Thymus (tissue), 11 donors: Measurements from ENCODE around the gene LMAN2. TPM values are rescaled to one million over a fixed set of nuclear protein-coding genes. Genes with fewer than 3 reads are reported as not detected.
"Not testable (repeated sequence)": the region's sequence is repeated elsewhere in the genome, so short reads cannot be mapped to it uniquely, and the experiment has no call there.

Experiments used
- DNase-seq, 9 donors: peaks; one replicate each; pipeline ENCODE4 v3.0.0-alpha.2; 2013; ENCODE audit warnings: low spot score in 9 of 9, low read depth in 6 of 9, missing footprints in 1 of 9
- H3K27ac ChIP-seq, 2 donors: one replicate each; pipeline ENCODE4 v1.5.1; 2013; ENCODE audit warnings: control low read depth in 1 of 2, low read depth in 1 of 2, low read length in 1 of 2, mild to moderate bottlenecking in 1 of 2, moderate library complexity in 1 of 2
- H3K27me3 ChIP-seq, 2 donors: one replicate each; pipeline ENCODE4 v1.5.1; 2013; ENCODE audit warnings: low read length in 1 of 2; ENCODE audit not compliant: control insufficient read depth in 2 of 2, insufficient read depth in 1 of 2
- H3K36me3 ChIP-seq, 2 donors: one replicate each; pipeline ENCODE4 v1.5.1; 2013; ENCODE audit warnings: low read length in 1 of 2, mild to moderate bottlenecking in 1 of 2, moderate library complexity in 1 of 2; ENCODE audit not compliant: control insufficient read depth in 2 of 2, insufficient read depth in 2 of 2
- H3K4me1 ChIP-seq, 2 donors: one replicate each; pipeline ENCODE4 v1.5.1; 2013; ENCODE audit warnings: low read length in 2 of 2; ENCODE audit not compliant: control insufficient read depth in 2 of 2, insufficient read depth in 2 of 2
- H3K4me3 ChIP-seq, 2 donors: one replicate each; pipeline ENCODE4 v1.5.1; 2013; ENCODE audit warnings: low read length in 2 of 2, control low read depth in 1 of 2, mild to moderate bottlenecking in 1 of 2
- H3K9me3 ChIP-seq, 2 donors: one replicate each; pipeline ENCODE4 v1.5.1; 2013; ENCODE audit warnings: low read length in 1 of 2, mild to moderate bottlenecking in 1 of 2; ENCODE audit not compliant: control insufficient read depth in 2 of 2, insufficient read depth in 1 of 2
- WGBS: extraction: QIAGEN DNeasy Blood & Tissue Kit; methylation state at CpG from one replicate; pipeline ENCODE4 v1.1.7; 2013; 5-methylcytosine and 5-hydroxymethylcytosine counted together
- polyA plus RNA-seq: library from polyadenylated mRNA; stranded (reverse); fragments of 200-250 nt; gene quantifications from one replicate; pipeline ENCODE4 v1.2.3, GENCODE V29; 2013
- total RNA-seq: library from RNA; stranded (reverse); fragments of 120-200 nt; gene quantifications from one replicate; pipeline ENCODE4 v1.2.4, GENCODE V29; 2013
- donor health status: healthy.

LMAN2 gene
- total and polyA plus RNA-seq, 2 donors, result 95.3 to 117 TPM

GRCh38 chr5:177383181-177383580 is 31.7 kb upstream of the LMAN2 start:
- Histone ChIP-seq H3K36me3 (no peaks in the 10 kb centered on the region), H3K4me1 (peaks cover 2 to 13% of the 10 kb centered on the region in 2 donors)

GRCh38 chr5:177382423-177383029 is 31.1 kb upstream of the LMAN2 start:
- H3K9me3 ChIP-seq, result peaks cover 0 to 6% of the 10 kb centered on the region in 2 donors
- H3K27me3 ChIP-seq, result peaks cover 0 to 5% of the 10 kb centered on the region in 2 donors
- peaks cover 2 to 13% of the 10 kb centered on the region in 2 donors for H3K4me1 ChIP-seq
- no peak overlapping the region for H3K27ac ChIP-seq
- H3K36me3 ChIP-seq, result no peaks in the 10 kb centered on the region
- no peak overlapping the region for H3K4me3 ChIP-seq
- peak in 3 of 9 donors; percentile 47 to 76 (median 67) for DNase-seq
- 33% methylated on average over 11 of the region's 11 CpGs for WGBS

More at GRCh38 chr5:177383181-177383580, 31.7 kb upstream of the LMAN2 start:
- 97% methylated on average over 9 of the region's 9 CpGs for WGBS
- no peak overlapping the region for H3K27ac ChIP-seq
- peaks cover 0 to 5% of the 10 kb centered on the region in 2 donors for H3K27me3 ChIP-seq
- DNase-seq, result no peak
- peaks cover 0 to 6% of the 10 kb centered on the region in 2 donors for H3K9me3 ChIP-seq
- H3K4me3 ChIP-seq, result no peak overlapping the region

- Histone ChIP-seq H3K9me3 (peaks cover 0 to 6% of the 10 kb centered on the region in 2 donors), H3K27me3 (peaks cover 0 to 3% of the 10 kb centered on the region in 2 donors), H3K4me1 (peaks cover 2 to 13% of the 10 kb centered on the region in 2 donors), H3K36me3 (no peaks in the 10 kb centered on the region), H3K4me3 (no peak overlapping the region), H3K27ac (no peak overlapping the region)
- 99% methylated on average over 6 of the region's 6 CpGs for whole genome bisulfite sequencing
- DNase-seq, result no peak
Observed at GRCh38 chr5:177380805-177381126, 29.3 kb upstream of the LMAN2 start.

GRCh38 chr5:177378884-177379883 is 27.7 kb upstream of the LMAN2 start:
- Histone ChIP-seq H3K4me1 (peaks cover 2 to 13% of the 10 kb centered on the region in 2 donors), H3K36me3 (peaks cover 0 to under 1% of the 10 kb centered on the region in 2 donors), H3K4me3 (no peak overlapping the region), H3K9me3 (peaks cover 0 to 6% of the 10 kb centered on the region in 2 donors), H3K27me3 (no peaks in the 10 kb centered on the region), H3K27ac (no peak overlapping the region)
- DNase-seq, result peak in 1 of 9 donors; percentile 39
- 66% methylated on average over 15 of the region's 15 CpGs for WGBS

- H3K27me3 ChIP-seq, result no peaks in the 10 kb centered on the region
- H3K9me3 ChIP-seq, result peaks cover 0 to 6% of the 10 kb centered on the region in 2 donors
- WGBS, result 92% methylated on average over 8 of the region's 8 CpGs
- no peak overlapping the region for H3K27ac ChIP-seq
- H3K4me1 ChIP-seq, result peaks cover 2 to 22% of the 10 kb centered on the region in 2 donors
- H3K36me3 ChIP-seq, result peaks cover 4 to 9% of the 10 kb centered on the region in 2 donors
- DNase-seq, result no peak
- H3K4me3 ChIP-seq, result no peak overlapping the region
Observed at GRCh38 chr5:177377851-177378776, 26.6 kb upstream of the LMAN2 start.

- Histone ChIP-seq H3K27me3 (no peaks in the 10 kb centered on the region), H3K36me3 (peaks cover 25 to 29% of the 10 kb centered on the region in 2 donors), H3K4me1 (peaks cover 5 to 29% of the 10 kb centered on the region in 2 donors), H3K4me3 (no peak overlapping the region), H3K27ac (no peak overlapping the region), H3K9me3 (no peaks in the 10 kb centered on the region)
- WGBS, result 98% methylated on average over 11 of the region's 11 CpGs
- DNase-seq, result no peak
Observed at GRCh38 chr5:177376107-177376506, 24.6 kb upstream of the LMAN2 start.

GRCh38 chr5:177375516-177375915 is 24.0 kb upstream of the LMAN2 start:
- H3K9me3 ChIP-seq, DNase-seq, H3K27ac ChIP-seq, H3K4me3 ChIP-seq, H3K27me3 ChIP-seq: not testable (repeated sequence)
- Histone ChIP-seq H3K4me1 (peaks cover 5 to 31% of the 10 kb centered on the region in 2 donors), H3K36me3 (peaks cover 30 to 31% of the 10 kb centered on the region in 2 donors)
- WGBS, result 92% methylated on average over 5 of the region's 5 CpGs

GRCh38 chr5:177374211-177374610 is 22.7 kb upstream of the LMAN2 start:
- peaks cover 44% of the 10 kb centered on the region in 2 donors for H3K36me3 ChIP-seq

More at GRCh38 chr5:177374211-177374610, 22.7 kb upstream of the LMAN2 start:
- Histone ChIP-seq H3K4me1 (peaks cover 5 to 44% of the 10 kb centered on the region in 2 donors), H3K4me3 (no peak overlapping the region), H3K9me3 (no peaks in the 10 kb centered on the region), H3K27me3 (no peaks in the 10 kb centered on the region), H3K27ac (peak overlapping the region; percentile 37 to 38)
- DNase-seq, result no peak
- WGBS, result 92% methylated on average over 5 of the region's 5 CpGs
